Mesodermal cell (in vitro differentiated cells): ENCODE data around the gene LRRC1.
A peak's percentile ranks its signal among the peaks of the same experiment; 100 is the strongest.

ENCODE experiments used
- H3K27ac ChIP-seq: 2 replicates; pipeline ENCODE4 v1.7.0; 2013; ENCODE audit warnings: mild to moderate bottlenecking, low read depth, low read length, moderate library complexity; ENCODE audit not compliant: severe bottlenecking
- H3K36me3 ChIP-seq: 2 replicates; pipeline ENCODE4 v1.7.1; 2013; ENCODE audit warnings: mild to moderate bottlenecking, low read length, moderate library complexity; ENCODE audit not compliant: control insufficient read depth, insufficient read depth
- H3K4me1 ChIP-seq: one replicate; pipeline ENCODE4 v1.7.1; 2013; ENCODE audit warnings: mild to moderate bottlenecking, low read length; ENCODE audit not compliant: insufficient read depth, control insufficient read depth, poor library complexity, severe bottlenecking
- H3K4me3 ChIP-seq: 2 replicates; pipeline ENCODE4 v1.7.0; 2013; ENCODE audit warnings: low read length, control low read depth, mild to moderate bottlenecking; ENCODE audit not compliant: insufficient read depth, poor library complexity, severe bottlenecking; ENCODE audit errors: extremely low read depth
- H3K9me3 ChIP-seq: 2 replicates; pipeline ENCODE4 v1.7.1; 2013; ENCODE audit warnings: mild to moderate bottlenecking, low read length, moderate library complexity; ENCODE audit not compliant: control insufficient read depth
- WGBS, 2 experiments: methylation state at CpG; one replicate each; pipeline ENCODE4 v1.1.5; 2013; ENCODE audit warnings: missing lambda C conversion rate in 2 of 2; ENCODE audit not compliant: insufficient coverage in 2 of 2; 5-methylcytosine and 5-hydroxymethylcytosine counted together

LRRC1 gene

GRCh38 chr6:53887316-53887715 is 92.5 kb downstream of the LRRC1 start:
- H3K4me1 ChIP-seq, result no peaks in the 10 kb centered on the region
- H3K36me3 ChIP-seq, result no peaks in the 10 kb centered on the region
- no peaks in the 10 kb centered on the region for H3K9me3 ChIP-seq
- WGBS, 2 experiments, result 71 to 83% methylated on average over 2 of the region's 2 CpGs
- H3K4me3 ChIP-seq, result no peak overlapping the region
- no peak overlapping the region for H3K27ac ChIP-seq

GRCh38 chr6:53888931-53889330 is 94.1 kb downstream of the LRRC1 start:
- Histone ChIP-seq H3K9me3 (no peaks in the 10 kb centered on the region), H3K4me3 (no peak overlapping the region), H3K27ac (no peak overlapping the region), H3K4me1 (no peaks in the 10 kb centered on the region), H3K36me3 (no peaks in the 10 kb centered on the region)
- WGBS, 2 experiments, result 50% methylated on average over 1 of the region's 1 CpG; no CpG with 5 or more reads in 1 of the 2 experiments

- no peaks in the 10 kb centered on the region for H3K9me3 ChIP-seq
- no peaks in the 10 kb centered on the region for H3K4me1 ChIP-seq
- H3K27ac ChIP-seq, result no peak overlapping the region
- H3K36me3 ChIP-seq, result no peaks in the 10 kb centered on the region
- WGBS, 2 experiments, result no CpG with 5 or more reads among the region's 1 CpG
- H3K4me3 ChIP-seq, result no peak overlapping the region
Observed at GRCh38 chr6:53889365-53889764, 94.6 kb downstream of the LRRC1 start.

GRCh38 chr6:53892707-53893106 is 97.9 kb downstream of the LRRC1 start:
- Histone ChIP-seq H3K27ac (no peak overlapping the region), H3K4me3 (no peak overlapping the region), H3K9me3 (no peaks in the 10 kb centered on the region), H3K4me1 (peaks cover 14% of the 10 kb centered on the region), H3K36me3 (no peaks in the 10 kb centered on the region)
- 100% methylated on average over 1 of the region's 1 CpG; no CpG with 5 or more reads in 1 of the 2 experiments for WGBS, 2 experiments

- Histone ChIP-seq H3K4me1 (peaks cover 17% of the 10 kb centered on the region), H3K9me3 (no peaks in the 10 kb centered on the region), H3K36me3 (no peaks in the 10 kb centered on the region), H3K4me3 (no peak overlapping the region), H3K27ac (no peak overlapping the region)
- 71 to 90% methylated on average over 1 to 2 of the region's 2 CpGs for WGBS, 2 experiments
Observed at GRCh38 chr6:53894091-53894490, 99.3 kb downstream of the LRRC1 start.

GRCh38 chr6:53896196-53896595 is 101.4 kb downstream of the LRRC1 start:
- Histone ChIP-seq H3K9me3 (no peaks in the 10 kb centered on the region), H3K27ac (peak overlapping the region; percentile 19)

GRCh38 chr6:53898026-53898795 is 103.4 kb downstream of the LRRC1 start:
- H3K27ac ChIP-seq, result peak overlapping the region; percentile 30
- WGBS, 2 experiments, result 83 to 91% methylated on average over 2 of the region's 2 CpGs
- peaks cover 17% of the 10 kb centered on the region for H3K4me1 ChIP-seq
- H3K4me3 ChIP-seq, result no peak overlapping the region
- no peaks in the 10 kb centered on the region for H3K9me3 ChIP-seq
- H3K36me3 ChIP-seq, result no peaks in the 10 kb centered on the region

More at GRCh38 chr6:53896196-53896595, 101.4 kb downstream of the LRRC1 start:
- Histone ChIP-seq H3K4me3 (no peak overlapping the region), H3K36me3 (no peaks in the 10 kb centered on the region), H3K4me1 (peaks cover 17% of the 10 kb centered on the region)

- 88 to 100% methylated on average over 5 of the region's 5 CpGs for WGBS, 2 experiments
- peaks cover 4% of the 10 kb centered on the region for H3K36me3 ChIP-seq
- H3K4me1 ChIP-seq, result peaks cover 17% of the 10 kb centered on the region
- no peak overlapping the region for H3K4me3 ChIP-seq
- no peaks in the 10 kb centered on the region for H3K9me3 ChIP-seq
- H3K27ac ChIP-seq, result no peak overlapping the region
Observed at GRCh38 chr6:53899512-53899911, 104.7 kb downstream of the LRRC1 start.

GRCh38 chr6:53903357-53903756 is 108.6 kb downstream of the LRRC1 start:
- Histone ChIP-seq H3K36me3 (peaks cover 4% of the 10 kb centered on the region), H3K9me3 (no peaks in the 10 kb centered on the region), H3K27ac (no peak overlapping the region), H3K4me1 (no peaks in the 10 kb centered on the region), H3K4me3 (no peak overlapping the region)
- 94 to 100% methylated on average over 1 of the region's 2 CpGs for WGBS, 2 experiments

- H3K36me3 ChIP-seq, result peaks cover 4% of the 10 kb centered on the region
- WGBS, 2 experiments, result 81 to 92% methylated on average over 2 to 3 of the region's 3 CpGs
- no peak overlapping the region for H3K4me3 ChIP-seq
- no peak overlapping the region for H3K27ac ChIP-seq
- H3K4me1 ChIP-seq, result no peaks in the 10 kb centered on the region
- H3K9me3 ChIP-seq, result no peaks in the 10 kb centered on the region
Observed at GRCh38 chr6:53906103-53906502, 111.3 kb downstream of the LRRC1 start.

GRCh38 chr6:53906842-53907241 is 112.0 kb downstream of the LRRC1 start:
- H3K9me3 ChIP-seq, result no peaks in the 10 kb centered on the region
- WGBS, 2 experiments, result 67% methylated on average over 1 of the region's 3 CpGs; no CpG with 5 or more reads in 1 of the 2 experiments

More at GRCh38 chr6:53906842-53907241, 112.0 kb downstream of the LRRC1 start:
- no peaks in the 10 kb centered on the region for H3K4me1 ChIP-seq
- H3K36me3 ChIP-seq, result peaks cover 4% of the 10 kb centered on the region
- no peak overlapping the region for H3K4me3 ChIP-seq
- no peak overlapping the region for H3K27ac ChIP-seq
